Measurements from ENCODE around the gene INCA1. TPM values are rescaled to one million over a fixed set of nuclear protein-coding genes. Genes with fewer than 3 reads are reported as not detected.

Gene INCA1
- total and polyA plus RNA-seq, 2 of the 13 experiments (the other 11 are each of a cell fraction or from before 2014, with no cell fraction given): 0.93 to 2.6 TPM

DNA sequence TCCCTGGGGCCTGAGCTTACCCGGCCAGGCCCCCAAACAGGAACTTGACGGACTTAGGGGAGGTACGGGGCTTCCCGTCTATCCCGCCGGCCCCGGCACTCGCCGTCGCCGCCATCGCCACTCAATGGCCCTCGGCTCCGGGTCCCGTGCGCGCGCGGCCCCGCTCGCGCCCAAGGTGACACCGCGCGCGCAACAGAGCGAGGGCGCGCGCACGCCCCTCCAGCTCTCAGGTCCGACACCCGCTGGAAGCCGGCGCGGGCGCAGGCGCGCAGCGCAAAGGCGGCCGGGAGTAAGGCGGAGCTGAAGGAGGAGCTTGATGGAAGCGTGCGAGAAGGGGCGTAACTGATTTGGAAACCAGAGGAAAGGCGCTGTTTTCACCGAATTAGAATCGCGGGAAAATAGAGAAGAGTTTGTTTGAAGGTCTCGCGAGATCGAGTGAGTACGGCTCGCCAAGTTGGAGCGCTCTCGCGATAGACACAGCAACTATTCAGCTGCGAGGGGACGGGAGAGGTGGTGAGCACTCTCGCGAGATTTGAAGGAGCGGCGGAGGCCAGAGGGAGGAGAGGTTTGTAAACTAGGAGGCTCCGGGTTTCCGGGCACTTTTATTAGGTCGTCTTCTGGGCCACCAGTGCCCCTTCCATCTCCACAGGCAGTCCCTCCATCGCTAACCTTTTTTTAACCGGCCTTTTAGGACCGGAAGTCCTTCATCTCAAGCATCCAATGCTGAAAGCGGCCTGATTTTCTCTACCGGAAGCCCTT, 57.3 kb downstream of the INCA1 start, which contains the start of the genes RNF167 and SLC25A11 (continued):
- TF ChIP-seq, protein P1, sequence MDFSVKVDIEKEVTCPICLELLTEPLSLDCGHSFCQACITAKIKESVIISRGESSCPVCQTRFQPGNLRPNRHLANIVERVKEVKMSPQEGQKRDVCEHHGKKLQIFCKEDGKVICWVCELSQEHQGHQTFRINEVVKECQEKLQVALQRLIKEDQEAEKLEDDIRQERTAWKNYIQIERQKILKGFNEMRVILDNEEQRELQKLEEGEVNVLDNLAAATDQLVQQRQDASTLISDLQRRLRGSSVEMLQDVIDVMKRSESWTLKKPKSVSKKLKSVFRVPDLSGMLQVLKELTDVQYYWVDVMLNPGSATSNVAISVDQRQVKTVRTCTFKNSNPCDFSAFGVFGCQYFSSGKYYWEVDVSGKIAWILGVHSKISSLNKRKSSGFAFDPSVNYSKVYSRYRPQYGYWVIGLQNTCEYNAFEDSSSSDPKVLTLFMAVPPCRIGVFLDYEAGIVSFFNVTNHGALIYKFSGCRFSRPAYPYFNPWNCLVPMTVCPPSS (IDR thresholded peaks at IDR 0.05): no peak
- TF ChIP-seq, protein P2, sequence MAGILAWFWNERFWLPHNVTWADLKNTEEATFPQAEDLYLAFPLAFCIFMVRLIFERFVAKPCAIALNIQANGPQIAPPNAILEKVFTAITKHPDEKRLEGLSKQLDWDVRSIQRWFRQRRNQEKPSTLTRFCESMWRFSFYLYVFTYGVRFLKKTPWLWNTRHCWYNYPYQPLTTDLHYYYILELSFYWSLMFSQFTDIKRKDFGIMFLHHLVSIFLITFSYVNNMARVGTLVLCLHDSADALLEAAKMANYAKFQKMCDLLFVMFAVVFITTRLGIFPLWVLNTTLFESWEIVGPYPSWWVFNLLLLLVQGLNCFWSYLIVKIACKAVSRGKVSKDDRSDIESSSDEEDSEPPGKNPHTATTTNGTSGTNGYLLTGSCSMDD (CRISPR knock-in tag; IDR thresholded peaks at IDR 0.05): no peak
- TF ChIP-seq ETV5 (CRISPR knock-in tag; IDR thresholded peaks at IDR 0.05; ENCODE audit: borderline replicate concordance) (peak; percentile 7; the same call in 1 of the 2 replicates), ZNF660 (CRISPR knock-in tag; IDR thresholded peaks at IDR 0.05; ENCODE audit: borderline replicate concordance, low read depth) (no peak), DR1 (CRISPR knock-in tag; IDR thresholded peaks at IDR 0.05) (peak; percentile 58), ZNF335 (CRISPR knock-in tag; IDR thresholded peaks at IDR 0.05) (no peak), ZNF775 (CRISPR knock-in tag; IDR thresholded peaks at IDR 0.05; ENCODE audit: borderline replicate concordance) (no peak), ZNF644 (CRISPR knock-in tag; IDR thresholded peaks at IDR 0.05; ENCODE audit: low read depth) (no peak), BRCA1 (CRISPR knock-in tag; IDR thresholded peaks at IDR 0.05) (peak; percentile 43; the same call in 1 of the 2 replicates), ZNF782 (CRISPR knock-in tag; IDR thresholded peaks at IDR 0.05; ENCODE audit: borderline replicate concordance) (no peak), HOXA9 (CRISPR knock-in tag; IDR thresholded peaks at IDR 0.05; ENCODE audit: borderline replicate concordance) (no peak), RCOR2 (CRISPR knock-in tag; IDR thresholded peaks at IDR 0.05) (no peak), LCORL (IDR thresholded peaks at IDR 0.05) (no peak), LCORL (CRISPR knock-in tag; IDR thresholded peaks at IDR 0.05) (no peak), NR1H2 (CRISPR knock-in tag; IDR thresholded peaks at IDR 0.05; ENCODE audit: borderline replicate concordance, low read depth) (no peak), ZNF30 (CRISPR knock-in tag; IDR thresholded peaks at IDR 0.05) (no peak), SCMH1 (CRISPR knock-in tag; IDR thresholded peaks at IDR 0.05; ENCODE audit: borderline replicate concordance) (no peak)
- TF ChIP-seq, protein P3, sequence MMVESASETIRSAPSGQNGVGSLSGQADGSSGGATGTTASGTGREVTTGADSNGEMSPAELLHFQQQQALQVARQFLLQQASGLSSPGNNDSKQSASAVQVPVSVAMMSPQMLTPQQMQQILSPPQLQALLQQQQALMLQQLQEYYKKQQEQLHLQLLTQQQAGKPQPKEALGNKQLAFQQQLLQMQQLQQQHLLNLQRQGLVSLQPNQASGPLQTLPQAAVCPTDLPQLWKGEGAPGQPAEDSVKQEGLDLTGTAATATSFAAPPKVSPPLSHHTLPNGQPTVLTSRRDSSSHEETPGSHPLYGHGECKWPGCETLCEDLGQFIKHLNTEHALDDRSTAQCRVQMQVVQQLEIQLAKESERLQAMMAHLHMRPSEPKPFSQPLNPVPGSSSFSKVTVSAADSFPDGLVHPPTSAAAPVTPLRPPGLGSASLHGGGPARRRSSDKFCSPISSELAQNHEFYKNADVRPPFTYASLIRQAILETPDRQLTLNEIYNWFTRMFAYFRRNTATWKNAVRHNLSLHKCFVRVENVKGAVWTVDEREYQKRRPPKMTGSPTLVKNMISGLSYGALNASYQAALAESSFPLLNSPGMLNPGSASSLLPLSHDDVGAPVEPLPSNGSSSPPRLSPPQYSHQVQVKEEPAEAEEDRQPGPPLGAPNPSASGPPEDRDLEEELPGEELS (CRISPR knock-in tag; IDR thresholded peaks at IDR 0.05): peak; percentile 16; the same call in 1 of the 2 replicates
- TF ChIP-seq, protein P4, sequence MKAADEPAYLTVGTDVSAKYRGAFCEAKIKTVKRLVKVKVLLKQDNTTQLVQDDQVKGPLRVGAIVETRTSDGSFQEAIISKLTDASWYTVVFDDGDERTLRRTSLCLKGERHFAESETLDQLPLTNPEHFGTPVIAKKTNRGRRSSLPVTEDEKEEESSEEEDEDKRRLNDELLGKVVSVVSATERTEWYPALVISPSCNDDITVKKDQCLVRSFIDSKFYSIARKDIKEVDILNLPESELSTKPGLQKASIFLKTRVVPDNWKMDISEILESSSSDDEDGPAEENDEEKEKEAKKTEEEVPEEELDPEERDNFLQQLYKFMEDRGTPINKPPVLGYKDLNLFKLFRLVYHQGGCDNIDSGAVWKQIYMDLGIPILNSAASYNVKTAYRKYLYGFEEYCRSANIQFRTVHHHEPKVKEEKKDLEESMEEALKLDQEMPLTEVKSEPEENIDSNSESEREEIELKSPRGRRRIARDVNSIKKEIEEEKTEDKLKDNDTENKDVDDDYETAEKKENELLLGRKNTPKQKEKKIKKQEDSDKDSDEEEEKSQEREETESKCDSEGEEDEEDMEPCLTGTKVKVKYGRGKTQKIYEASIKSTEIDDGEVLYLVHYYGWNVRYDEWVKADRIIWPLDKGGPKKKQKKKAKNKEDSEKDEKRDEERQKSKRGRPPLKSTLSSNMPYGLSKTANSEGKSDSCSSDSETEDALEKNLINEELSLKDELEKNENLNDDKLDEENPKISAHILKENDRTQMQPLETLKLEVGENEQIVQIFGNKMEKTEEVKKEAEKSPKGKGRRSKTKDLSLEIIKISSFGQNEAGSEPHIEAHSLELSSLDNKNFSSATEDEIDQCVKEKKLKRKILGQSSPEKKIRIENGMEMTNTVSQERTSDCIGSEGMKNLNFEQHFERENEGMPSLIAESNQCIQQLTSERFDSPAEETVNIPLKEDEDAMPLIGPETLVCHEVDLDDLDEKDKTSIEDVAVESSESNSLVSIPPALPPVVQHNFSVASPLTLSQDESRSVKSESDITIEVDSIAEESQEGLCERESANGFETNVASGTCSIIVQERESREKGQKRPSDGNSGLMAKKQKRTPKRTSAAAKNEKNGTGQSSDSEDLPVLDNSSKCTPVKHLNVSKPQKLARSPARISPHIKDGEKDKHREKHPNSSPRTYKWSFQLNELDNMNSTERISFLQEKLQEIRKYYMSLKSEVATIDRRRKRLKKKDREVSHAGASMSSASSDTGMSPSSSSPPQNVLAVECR (CRISPR knock-in tag; IDR thresholded peaks at IDR 0.05; ENCODE audit: borderline replicate concordance): peak; percentile 73; the same call in 1 of the 2 replicates
- TF ChIP-seq, protein P5, sequence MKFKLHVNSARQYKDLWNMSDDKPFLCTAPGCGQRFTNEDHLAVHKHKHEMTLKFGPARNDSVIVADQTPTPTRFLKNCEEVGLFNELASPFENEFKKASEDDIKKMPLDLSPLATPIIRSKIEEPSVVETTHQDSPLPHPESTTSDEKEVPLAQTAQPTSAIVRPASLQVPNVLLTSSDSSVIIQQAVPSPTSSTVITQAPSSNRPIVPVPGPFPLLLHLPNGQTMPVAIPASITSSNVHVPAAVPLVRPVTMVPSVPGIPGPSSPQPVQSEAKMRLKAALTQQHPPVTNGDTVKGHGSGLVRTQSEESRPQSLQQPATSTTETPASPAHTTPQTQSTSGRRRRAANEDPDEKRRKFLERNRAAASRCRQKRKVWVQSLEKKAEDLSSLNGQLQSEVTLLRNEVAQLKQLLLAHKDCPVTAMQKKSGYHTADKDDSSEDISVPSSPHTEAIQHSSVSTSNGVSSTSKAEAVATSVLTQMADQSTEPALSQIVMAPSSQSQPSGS (CRISPR knock-in tag; IDR thresholded peaks at IDR 0.05): no peak

All from HepG2 (cell line).